GM12874 (cell line): Measurements from ENCODE around the gene KRT36.

ENCODE experiments used
- TF ChIP-seq, protein P1 (sequence below): IDR thresholded peaks from 2 replicates; pipeline ENCODE4 v1.5.1; 2011; ENCODE audit warnings: low read depth, mild to moderate bottlenecking, control low read depth, low read length, moderate library complexity; ENCODE audit not compliant: insufficient read depth

Gene KRT36

GRCh38 chr17:41452281-41452680, 37.4 kb downstream of the KRT36 start:
- TF ChIP-seq, protein P1, sequence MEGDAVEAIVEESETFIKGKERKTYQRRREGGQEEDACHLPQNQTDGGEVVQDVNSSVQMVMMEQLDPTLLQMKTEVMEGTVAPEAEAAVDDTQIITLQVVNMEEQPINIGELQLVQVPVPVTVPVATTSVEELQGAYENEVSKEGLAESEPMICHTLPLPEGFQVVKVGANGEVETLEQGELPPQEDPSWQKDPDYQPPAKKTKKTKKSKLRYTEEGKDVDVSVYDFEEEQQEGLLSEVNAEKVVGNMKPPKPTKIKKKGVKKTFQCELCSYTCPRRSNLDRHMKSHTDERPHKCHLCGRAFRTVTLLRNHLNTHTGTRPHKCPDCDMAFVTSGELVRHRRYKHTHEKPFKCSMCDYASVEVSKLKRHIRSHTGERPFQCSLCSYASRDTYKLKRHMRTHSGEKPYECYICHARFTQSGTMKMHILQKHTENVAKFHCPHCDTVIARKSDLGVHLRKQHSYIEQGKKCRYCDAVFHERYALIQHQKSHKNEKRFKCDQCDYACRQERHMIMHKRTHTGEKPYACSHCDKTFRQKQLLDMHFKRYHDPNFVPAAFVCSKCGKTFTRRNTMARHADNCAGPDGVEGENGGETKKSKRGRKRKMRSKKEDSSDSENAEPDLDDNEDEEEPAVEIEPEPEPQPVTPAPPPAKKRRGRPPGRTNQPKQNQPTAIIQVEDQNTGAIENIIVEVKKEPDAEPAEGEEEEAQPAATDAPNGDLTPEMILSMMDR, result no peak

DNA sequence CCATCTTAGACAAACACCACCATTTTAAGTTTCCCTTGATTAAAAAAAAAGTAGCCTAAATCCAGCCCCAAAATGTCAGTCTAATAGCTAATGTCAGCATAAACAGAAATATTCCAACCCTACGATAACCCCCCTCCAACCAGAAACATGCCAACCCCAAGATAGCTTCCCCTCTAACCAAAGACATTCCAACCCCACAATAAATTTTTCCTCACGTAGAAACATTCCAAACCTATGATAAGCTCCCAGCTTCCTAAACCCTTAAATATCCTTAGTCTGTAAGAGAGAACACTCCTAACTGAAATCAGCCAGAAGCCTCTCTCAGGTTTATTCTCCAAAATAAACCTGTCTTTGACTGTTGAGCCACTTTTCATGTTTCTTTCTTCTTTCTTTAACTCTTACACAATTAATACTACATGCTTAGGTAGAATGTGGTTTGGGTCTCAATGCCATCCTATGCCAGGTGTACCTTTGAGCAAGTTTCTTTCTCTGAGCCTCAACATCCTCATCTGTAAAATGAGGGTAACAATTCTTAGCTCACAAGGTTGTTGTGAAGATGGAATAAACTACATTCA, 38.5 kb downstream of the KRT36 start:
- TF ChIP-seq, protein P1, result no peak

- TF ChIP-seq, protein P1, result no peak
Observed at GRCh38 chr17:41449008-41449407, 40.7 kb downstream of the KRT36 start.

DNA sequence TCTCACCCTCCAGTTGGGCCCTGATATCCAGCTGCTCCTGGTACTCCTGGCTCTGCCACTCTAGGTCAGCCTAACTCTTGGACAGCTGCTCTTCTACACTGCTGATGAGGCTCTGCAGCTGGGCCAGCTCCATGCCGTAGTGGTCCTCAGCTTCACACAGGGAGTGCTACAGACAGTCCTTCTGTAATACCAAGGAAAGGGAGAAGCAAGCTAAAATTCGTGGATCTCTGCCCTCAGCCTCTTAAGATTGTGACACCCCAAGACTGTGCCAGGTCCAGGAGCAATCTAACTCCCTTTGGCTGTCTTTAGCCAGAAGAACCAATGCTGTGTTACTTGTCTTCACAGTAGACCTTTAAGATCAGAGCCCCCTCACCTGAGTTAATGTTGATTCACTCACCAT, 41.2 kb downstream of the KRT36 start:
- TF ChIP-seq, protein P1, result no peak

GRCh38 chr17:41446806-41447205, 42.9 kb downstream of the KRT36 start:
- TF ChIP-seq, protein P1, result no peak

DNA sequence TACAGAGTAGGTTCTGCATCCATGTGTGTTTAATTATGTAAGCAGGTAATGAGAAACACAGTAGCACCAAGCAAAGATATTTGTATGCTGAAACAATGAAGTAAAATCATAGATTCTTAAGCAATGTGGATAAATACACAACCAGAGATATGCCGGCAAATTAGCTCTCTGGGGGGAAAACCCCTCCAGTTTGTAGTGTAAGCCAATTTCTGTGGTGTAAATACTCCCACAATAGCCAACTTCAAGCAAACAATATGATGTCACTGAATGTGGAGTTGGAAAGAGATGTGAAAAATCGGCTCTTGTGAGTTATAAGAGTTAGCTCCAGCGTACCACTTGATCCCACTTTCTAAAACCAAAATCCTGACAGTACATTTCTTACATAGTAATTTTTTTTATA, 45.1 kb downstream of the KRT36 start:
- TF ChIP-seq, protein P1, result no peak

DNA sequence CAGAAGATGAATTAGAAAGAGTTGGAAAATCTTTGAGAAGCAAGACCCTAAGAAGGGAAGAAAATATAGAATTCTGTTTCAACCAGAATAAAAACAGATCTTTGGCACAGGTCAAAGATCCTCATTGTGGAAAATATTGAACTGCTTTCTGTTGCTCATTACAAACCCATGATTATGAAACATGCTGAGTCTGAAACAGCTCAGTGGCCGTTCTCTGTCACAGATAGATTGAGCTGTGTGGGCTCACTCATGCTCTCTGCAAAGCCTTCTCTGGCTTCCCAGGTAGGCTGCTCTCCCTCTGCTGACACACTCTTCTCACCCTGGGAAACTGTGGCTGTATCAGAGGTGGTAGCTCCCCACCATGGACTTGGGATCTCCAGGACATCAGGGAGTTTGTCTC, 45.5 kb downstream of the KRT36 start:
- TF ChIP-seq, protein P1, result no peak
